Endothelial cell of umbilical vein (primary cell): Measurements from ENCODE around the gene PROC.

ENCODE experiments used
- CTCF ChIP-seq, 2 donors: IDR thresholded peaks; 1 replicate in 1 of 2; 2 replicates in 1 of 2; pipeline ENCODE4 v1.5.1; 2011; ENCODE audit warnings: low read length in 2 of 2, mild to moderate bottlenecking in 2 of 2, moderate library complexity in 2 of 2, control low read depth in 1 of 2, inconsistent platforms in 1 of 2, low read depth in 1 of 2; ENCODE audit not compliant: insufficient read depth in 1 of 2; ENCODE audit errors: extremely low read depth in 1 of 2
- MYC ChIP-seq: IDR thresholded peaks from one replicate; pipeline ENCODE4 v1.6.1; 2011; ENCODE audit warnings: mild to moderate bottlenecking, low read depth, low read length
- POLR2A ChIP-seq: IDR thresholded peaks from 2 replicates; pipeline ENCODE4 v1.6.1; 2012; ENCODE audit warnings: low read depth, mild to moderate bottlenecking, control low read depth, low read length

DNA sequence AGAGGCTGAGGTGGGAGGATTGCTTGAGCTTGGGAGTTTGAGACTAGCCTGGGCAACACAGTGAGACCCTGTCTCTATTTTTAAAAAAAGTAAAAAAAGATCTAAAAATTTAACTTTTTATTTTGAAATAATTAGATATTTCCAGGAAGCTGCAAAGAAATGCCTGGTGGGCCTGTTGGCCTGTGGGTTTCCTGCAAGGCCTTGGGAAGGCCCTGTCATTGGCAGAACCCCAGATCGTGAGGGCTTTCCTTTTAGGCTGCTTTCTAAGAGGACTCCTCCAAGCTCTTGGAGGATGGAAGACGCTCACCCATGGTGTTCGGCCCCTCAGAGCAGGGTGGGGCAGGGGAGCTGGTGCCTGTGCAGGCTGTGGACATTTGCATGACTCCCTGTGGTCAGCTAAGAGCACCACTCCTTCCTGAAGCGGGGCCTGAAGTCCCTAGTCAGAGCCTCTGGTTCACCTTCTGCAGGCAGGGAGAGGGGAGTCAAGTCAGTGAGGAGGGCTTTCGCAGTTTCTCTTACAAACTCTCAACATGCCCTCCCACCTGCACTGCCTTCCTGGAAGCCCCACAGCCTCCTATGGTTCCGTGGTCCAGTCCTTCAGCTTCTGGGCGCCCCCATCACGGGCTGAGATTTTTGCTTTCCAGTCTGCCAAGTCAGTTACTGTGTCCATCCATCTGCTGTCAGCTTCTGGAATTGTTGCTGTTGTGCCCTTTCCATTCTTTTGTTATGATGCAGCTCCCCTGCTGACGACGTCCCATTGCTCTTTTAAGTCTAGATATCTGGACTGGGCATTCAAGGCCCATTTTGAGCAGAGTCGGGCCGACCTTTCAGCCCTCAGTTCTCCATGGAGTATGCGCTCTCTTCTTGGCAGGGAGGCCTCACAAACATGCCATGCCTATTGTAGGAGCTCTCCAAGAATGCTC, 6.6 kb downstream of the PROC start:
- TF ChIP-seq CTCF (IDR thresholded peaks at IDR 0.05; ENCODE audit: extremely low read depth in 1 of 2, insufficient read depth in 1 of 2, low read depth in 1 of 2, low read length in 2 of 2) (no peak), MYC (no peak), POLR2A (no peak)
